ENCODE results near the gene SPPL2B.

SPPL2B gene

GRCh38 chr19:2356036-2356646, 27.7 kb downstream of the SPPL2B start:
- no peak for DNase-seq

- DNase-seq: no peak
Observed at GRCh38 chr19:2357279-2358206, 29.1 kb downstream of the SPPL2B start.

GRCh38 chr19:2358548-2359173, 30.2 kb downstream of the SPPL2B start:
- no peak for DNase-seq

DNA sequence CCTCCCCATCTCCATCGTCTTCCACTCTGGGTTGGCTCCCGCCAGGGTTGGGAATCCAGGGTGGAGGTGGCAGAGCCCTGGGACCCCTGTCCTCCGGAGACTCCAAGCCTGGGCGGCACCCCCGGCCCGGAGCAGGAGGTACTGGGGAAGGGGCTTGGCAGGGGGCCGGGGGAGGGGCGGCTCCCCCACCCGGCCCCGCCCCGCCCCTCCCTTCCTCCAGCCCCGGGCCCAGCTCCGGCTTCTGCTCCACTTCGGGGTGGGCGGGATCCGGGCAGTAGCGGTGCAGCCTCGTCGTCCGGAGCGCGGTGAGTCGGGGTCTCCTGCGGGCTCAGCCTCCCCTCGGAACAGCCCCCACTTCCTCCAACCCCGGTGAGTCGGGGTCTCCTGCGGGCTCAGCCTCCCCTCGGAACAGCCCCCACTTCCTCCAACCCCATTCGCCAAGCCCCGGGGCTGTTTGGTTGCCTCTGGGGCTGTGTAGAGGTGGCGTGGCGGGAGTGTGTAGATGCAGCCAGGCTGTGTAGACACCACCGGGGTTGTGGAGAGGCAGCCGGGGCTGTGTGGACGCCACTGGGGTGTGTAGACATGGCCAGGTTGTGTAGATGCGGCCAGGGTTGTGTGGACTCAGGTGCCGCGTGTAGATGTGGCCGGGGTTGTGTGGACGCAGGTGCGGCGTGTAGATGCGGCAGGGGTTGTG, 31.7 kb downstream of the SPPL2B start, which contains the start of gene TMPRSS9:
Gene TMPRSS9, plus strand, starts transcription at position 274 of the 694 bp plus-strand sequence. CDS start 29,521 bp downstream, outside the sequence.
- no peak for DNase-seq

DNA sequence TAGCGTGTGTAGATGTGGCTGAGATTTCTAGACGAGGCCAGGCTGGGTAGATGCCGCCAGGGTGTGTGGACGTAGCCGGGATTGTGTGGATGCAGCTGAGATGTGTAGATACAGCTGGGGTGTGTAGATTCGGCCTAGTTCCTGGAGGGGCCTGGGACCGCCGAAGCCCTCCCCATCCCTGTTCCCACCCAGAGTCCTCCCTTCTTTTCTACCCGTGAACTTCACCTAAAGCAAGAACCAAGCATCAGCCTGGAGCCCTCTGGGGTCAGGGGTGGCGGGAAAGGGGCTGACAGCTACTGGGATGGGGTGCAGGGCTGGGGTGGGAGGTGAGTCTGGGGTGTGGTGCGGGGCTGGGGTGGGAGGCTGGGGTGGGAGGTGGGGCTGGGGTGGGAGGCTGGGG, 32.3 kb downstream of the SPPL2B start:
- no peak for DNase-seq

- DNase-seq: peak in 1 of 3 experiments; percentile 21
Observed at GRCh38 chr19:2361246-2362045, 33.0 kb downstream of the SPPL2B start.

- no peak for DNase-seq
Observed at GRCh38 chr19:2362046-2362969, 33.8 kb downstream of the SPPL2B start.

DNA sequence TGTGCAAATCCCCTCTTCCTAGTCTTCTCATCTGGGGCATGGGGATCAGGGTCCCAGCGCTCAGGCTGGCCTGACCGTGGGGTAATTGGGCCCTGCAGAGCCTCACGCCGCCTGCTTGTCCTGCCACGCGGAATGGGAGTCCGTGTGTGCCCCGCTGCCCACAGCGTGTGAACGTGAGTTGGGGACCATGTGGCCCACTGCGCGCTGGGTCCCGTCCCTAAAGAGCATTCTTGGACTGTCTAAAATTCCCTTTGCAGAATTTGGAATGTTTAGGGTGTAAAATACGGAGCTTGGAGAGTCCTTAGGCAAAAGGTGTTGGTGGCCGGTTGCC, 34.5 kb downstream of the SPPL2B start:
- no peak for DNase-seq

DNA sequence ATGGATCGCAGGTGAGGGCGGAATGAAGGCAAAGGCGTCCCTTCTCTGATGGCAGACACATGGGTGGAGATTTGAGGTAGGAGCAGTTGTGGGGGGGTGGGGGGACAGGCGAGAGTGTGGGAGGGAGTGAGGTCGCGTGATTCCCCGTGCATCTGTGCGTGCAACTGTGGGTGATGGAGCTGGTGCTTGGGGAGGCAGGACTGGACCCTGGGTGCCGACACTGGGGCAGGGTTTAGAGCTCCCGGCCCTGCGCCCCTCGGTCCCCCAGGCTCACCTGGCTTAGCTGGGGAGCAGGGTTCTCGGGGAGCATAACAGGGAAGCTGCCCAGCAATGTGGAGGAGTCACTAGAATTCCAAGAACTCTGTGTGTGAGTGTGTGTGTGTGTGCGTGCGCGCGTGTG, 34.9 kb downstream of the SPPL2B start:
- DNase-seq: no peak

GRCh38 chr19:2365201-2365970, 36.9 kb downstream of the SPPL2B start:
- no peak for DNase-seq

DNA sequence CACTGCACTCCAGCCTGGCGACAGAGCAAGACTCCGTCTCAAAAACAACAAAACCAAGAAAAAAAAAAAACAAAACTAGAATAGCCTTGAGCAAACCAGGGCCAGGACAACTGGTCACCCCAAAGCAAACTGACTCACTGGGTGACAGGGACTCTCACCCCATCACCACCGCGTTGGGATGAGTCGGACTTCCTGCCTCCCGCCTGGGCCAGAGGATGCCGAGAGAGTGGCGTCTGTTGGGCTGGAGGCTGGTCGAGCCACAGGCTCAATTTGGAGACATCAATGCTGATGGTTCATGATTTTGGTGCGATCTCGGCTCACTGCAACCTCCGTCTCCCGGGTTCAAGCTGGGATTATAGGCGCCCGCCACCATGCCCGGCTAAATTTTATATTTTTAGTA, 43.2 kb downstream of the SPPL2B start:
- DNase-seq: no peak

GRCh38 chr19:2372076-2372612, 43.7 kb downstream of the SPPL2B start:
- no peak for DNase-seq

DNA sequence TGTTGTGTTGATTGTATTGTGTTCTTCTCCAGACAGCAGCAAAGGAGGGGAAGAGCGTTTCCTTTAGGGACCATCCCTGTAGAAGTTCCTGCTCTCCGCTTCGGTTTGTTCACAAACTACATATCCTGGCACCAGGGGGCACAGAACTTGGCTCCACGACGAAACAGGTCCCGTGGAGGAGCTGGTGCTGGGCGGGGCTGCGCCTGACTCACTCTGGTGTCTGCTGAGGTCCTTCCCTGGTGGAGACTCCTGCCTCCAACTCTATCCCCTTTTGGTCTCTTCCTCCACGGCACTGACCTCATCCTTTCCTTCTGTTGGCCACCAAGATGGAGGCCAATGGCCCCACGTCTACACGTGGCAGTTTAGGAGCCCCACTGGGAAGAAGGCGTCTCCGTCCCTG, 46.3 kb downstream of the SPPL2B start:
- DNase-seq: no peak

DNA sequence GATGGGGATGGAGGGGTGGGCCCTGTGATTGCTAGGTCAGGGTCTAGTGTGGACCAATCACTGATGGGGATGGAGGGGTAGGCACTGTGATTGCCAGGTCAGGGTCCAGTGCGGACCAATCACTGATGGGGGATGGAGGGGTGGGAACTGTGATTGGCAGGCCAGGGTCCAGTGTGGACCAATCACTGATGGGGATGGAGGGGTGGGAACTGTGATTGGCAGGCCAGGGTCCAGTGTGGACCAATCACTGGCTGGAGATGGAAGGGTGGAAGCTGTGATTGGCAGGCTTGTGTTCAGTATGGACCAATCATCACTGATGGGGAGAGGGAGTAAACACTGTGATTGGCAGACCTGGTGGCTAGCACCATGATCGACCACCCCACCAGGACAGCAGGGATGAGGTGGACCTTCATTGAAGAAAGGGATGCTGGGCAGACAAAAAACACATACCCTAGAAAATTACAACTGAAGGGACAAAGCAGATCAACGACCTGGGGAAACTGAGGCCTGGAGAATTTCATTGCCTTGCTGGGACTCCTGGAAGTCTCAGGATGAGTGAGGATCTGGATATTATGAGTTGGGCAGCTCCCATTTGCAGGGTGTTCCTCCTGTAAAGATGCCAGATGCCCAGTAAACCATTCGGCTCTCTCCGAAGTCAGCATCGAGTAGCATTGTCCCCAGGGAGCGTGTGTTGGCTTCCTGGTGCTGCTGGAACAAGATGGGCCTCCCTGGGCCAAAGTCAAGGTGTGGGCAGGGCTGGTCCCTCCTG, 47.1 kb downstream of the SPPL2B start:
- no peak for DNase-seq

DNA sequence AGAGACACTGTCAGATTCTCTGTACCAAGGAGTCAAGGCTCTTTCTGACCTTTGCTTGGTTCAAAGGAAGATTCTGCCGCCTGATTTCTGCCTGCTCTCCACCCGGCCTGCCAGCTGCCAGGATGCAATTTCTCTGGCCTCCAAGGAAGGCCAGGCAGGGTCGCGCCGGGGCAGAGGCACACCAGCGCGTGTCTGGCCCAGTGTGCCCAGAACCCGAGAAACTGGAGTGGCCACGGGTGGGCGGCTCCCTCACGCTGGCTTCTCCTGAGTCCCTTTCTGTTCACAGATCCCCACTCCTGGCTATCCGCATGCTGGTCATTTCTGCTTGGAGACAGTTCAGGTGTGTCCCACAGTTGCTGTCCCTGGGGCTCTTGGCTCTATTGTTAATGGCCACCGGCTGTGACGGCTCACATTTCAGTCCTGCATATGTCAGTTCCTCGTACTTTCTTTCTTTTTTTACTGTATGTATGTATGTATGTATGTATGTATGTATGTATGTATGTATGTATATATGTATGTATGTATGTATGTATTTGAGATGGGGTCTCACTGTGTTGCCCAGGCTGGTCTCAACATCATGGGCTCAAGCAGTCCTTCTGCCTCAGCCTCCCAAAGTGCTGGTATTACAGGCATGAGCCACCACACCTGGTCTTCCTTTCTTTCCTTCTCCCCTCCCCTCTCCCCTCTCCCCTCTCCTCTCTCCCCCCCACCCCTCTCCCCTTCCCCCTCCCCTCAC, 48.5 kb downstream of the SPPL2B start:
- peak in 1 of 3 experiments; percentile 30 for DNase-seq

DNA sequence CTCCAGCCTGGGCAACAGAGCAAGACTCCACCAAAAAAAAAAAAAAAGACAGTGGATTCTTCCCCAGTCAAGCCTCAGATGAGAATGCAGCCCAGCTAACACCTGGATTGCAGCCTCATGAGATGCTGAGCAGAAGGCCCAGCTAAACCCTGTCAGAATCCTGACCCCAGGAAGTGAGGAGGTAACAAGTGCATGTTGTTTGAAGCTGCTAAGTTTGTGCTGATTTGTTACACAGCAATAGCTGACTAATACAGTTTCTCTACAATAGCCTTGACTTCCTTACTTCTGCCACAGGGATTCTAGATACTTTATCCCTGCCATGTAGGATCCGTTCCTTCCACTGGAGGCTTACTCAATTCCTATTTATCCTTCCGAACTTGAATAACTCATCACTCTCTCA, 52.1 kb downstream of the SPPL2B start:
- no peak for DNase-seq

DNA sequence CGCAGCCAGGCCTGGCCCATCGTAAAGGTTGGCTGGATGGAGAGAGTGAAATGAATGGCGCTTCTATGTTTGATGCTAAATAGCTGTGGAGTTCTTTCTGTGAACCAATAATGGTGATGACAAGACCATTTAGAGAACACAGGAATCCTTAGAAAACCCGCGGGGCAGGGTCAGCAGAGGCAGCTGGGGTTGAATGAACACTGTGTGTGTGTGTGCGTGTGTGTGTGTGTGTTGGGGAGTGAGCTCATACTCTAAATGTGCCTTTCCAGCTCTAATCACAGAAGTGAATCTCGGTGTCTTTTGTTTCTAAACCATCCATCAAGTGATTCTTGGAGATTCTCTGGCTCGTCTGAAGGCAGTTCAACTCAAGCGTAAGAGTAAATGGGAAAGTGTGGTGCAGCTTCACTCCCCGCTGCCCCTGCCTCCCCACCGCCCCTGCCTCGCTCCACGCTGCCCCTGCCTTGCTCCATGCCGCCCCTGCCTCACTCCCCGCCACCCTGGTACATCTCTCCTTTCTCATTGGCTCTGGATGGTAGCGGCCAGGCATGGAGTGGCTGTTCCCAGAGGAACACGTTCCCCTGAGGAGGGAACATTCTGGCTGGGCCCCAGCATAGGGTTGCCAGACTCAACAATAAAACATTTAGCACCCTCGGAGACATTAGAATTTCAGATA, 52.8 kb downstream of the SPPL2B start:
- peak in 1 of 3 experiments; percentile 70 for DNase-seq
